GM21515 (cell line): ENCODE measurements around the gene MRNIP.

Source experiments
- ATAC-seq: cut with Tn5 transposase; IDR thresholded peaks from one replicate; pipeline ENCODE4 v1.9.1; 2021; ENCODE audit not compliant: unreplicated experiment

The MRNIP gene

GRCh38 chr5:179805529-179806249 lies 52.9 kb downstream of the MRNIP start:
- peak; percentile 27 for ATAC-seq

GRCh38 chr5:179805070-179805528 lies 53.5 kb downstream of the MRNIP start:
- ATAC-seq: no peak

- ATAC-seq: no peak
Observed at GRCh38 chr5:179804555-179804947, 54.1 kb downstream of the MRNIP start.

- ATAC-seq: no peak
Observed at GRCh38 chr5:179803651-179804554, 54.7 kb downstream of the MRNIP start.

- no peak for ATAC-seq
Observed at GRCh38 chr5:179802950-179803562, 55.6 kb downstream of the MRNIP start.

- no peak for ATAC-seq
Observed at GRCh38 chr5:179802207-179802883, 56.3 kb downstream of the MRNIP start.

- ATAC-seq: no peak
Observed at GRCh38 chr5:179801304-179802206, 57.1 kb downstream of the MRNIP start.

- ATAC-seq: no peak
Observed at GRCh38 chr5:179800696-179801201, 57.9 kb downstream of the MRNIP start.

GRCh38 chr5:179800071-179800695 lies 58.4 kb downstream of the MRNIP start:
- ATAC-seq: no peak

- ATAC-seq: no peak
Observed at GRCh38 chr5:179799644-179799973, 59.0 kb downstream of the MRNIP start.

- no peak for ATAC-seq
Observed at GRCh38 chr5:179798771-179799643, 59.6 kb downstream of the MRNIP start.

- ATAC-seq: no peak
Observed at GRCh38 chr5:179798144-179798770, 60.4 kb downstream of the MRNIP start.

GRCh38 chr5:179797741-179798140 lies 60.9 kb downstream of the MRNIP start:
- ATAC-seq: no peak

GRCh38 chr5:179796877-179797608 lies 61.6 kb downstream of the MRNIP start:
- ATAC-seq: no peak

GRCh38 chr5:179795863-179796833 lies 62.5 kb downstream of the MRNIP start:
- peak; percentile 71 for ATAC-seq
